ENCODE measurements around the gene HOXA2.

The HOXA2 gene

DNA sequence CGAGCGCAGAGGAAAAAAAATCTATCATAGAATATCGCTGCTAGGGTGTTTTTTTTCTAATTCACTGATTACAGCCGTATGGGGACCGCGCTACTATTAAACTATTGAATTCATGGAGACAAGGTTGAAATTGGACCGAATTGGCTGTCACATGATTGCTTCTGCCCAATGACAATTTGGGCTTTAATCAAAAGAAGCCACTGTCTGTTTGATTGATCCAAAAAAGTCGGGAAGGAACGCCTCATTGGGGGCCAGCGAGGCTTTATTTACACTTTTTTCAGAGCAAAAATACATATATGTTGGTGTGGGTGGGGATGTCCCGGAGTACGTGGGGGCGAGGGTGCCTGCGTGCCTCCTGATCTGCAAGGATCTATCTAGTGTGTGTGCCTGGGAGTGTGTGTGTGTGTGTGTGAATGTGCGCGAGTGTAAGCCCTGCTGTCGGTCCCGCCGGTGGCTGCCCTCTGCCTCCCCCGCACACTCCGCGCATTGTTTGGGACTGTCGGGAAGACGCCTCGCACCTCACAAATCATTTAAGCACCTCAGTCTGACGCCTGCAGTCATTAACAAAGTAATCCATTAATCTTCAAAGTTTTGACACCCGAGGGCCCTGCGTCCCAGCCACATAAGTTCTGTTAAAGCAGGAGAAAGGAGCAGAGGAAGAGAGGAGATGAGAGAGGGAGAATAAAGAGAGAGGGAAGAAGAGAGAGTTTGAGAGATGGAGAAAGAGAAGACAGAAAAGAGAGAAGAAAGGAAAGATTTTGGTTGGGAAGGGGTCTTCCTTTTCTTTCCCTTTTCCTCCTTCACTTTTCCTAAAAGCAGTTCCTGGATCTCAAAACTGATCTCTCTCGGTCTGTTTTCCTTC, at the start of gene HOXA2:
TSS of gene HOXA2 (minus strand) at position 103 of the 862 bp plus-strand sequence. CDS start 183 bp downstream, outside the sequence.
- H3K27me3 Mint-ChIP-seq, result peaks cover 83% of the 10 kb centered on the region

DNA sequence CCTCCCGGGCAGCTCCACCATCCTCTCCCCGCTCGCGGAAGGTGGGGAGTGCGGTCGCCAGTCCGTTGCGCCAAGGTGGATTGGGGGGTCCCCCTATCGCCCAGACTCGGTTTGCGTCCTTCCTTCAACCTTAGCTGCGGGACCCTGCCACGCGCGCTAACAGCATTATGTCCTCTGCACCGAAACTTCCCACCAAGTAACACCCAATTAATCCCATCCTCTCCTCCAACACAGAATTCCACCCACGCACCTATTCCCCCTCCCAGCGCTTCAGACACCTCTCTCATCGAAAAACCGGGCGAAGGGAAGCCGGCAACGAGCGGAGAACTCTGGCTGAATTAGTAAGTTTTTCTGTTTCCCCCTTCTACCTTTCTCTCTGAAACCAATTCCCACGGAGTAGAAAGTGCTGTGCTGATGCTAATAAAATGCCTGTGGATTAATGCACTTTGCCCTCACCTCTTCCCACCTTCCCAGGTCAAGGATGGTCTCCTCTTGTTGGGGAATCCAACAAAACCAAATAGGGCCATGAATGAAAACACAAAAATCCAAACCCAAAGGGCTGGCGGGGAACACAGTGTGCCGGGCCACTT, 49.0 kb upstream of the HOXA2 start:
- peak overlapping the region; percentile 68 for H3K27ac Mint-ChIP-seq
- peaks cover 96% of the 10 kb centered on the region for H3K27me3 Mint-ChIP-seq
- H3K9me3 Mint-ChIP-seq, result no peaks in the 10 kb centered on the region

More for the DNA sequence above, at the start of gene HOXA2:
- Mint-ChIP-seq H3K9me3 (no peaks in the 10 kb centered on the region), H3K27ac (no peak within 1 kb of the TSS), H3K36me3 (ENCODE audit: low read depth) (no peaks in the 10 kb centered on the region), H3K4me1 (ENCODE audit: low read depth) (peaks cover 26% of the 10 kb centered on the region), H3K4me3 (peak within 1 kb of the TSS; percentile 40)
- no peak for DNase-seq

DNA sequence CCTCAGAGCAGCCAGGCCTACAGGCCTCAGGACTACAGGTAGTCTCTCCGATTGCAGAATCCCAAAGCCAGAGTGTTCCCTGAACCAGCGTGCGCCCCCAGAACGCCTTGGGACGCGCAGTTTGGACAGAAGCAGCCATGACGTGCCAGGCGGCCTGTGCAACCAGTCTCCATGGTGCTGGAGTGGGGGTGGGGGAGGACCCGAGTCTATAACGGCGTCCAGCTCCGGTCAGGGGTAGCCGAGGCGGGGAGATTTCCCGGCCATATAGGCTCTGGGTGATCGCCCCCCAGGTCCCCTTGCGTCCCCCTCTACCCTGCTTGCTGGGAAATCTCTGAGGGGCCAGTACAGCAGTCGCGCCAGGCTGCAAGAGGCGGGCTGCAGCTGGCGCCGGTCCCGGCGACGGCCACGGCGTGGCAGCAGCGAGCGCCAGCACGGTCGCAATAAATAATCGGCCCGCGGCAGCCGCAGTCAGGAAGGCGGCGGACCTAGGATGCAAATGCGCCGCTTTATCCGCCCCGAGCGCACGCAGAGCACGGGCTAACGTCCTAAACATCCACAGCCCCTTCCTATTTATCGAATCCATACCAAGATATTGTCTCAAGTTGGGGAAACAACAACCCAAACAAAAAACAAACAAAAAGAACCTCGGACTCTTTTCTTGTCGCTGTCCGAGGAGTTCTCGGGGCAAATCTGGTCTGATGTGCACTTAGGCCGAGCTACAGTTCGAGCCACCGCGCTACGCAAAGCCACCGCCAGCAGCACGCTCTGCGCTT, 48.3 kb upstream of the HOXA2 start:
- Mint-ChIP-seq H3K9me3 (no peaks in the 10 kb centered on the region), H3K36me3 (ENCODE audit: low read depth) (no peaks in the 10 kb centered on the region), H3K4me3 (peak overlapping the region; percentile 62), H3K27me3 (peaks cover 97% of the 10 kb centered on the region), H3K27ac (peak overlapping the region; percentile 68), H3K4me1 (ENCODE audit: low read depth) (peaks cover 45% of the 10 kb centered on the region)
- peak; percentile 82 for DNase-seq

More for the DNA sequence above, 49.0 kb upstream of the HOXA2 start:
- Mint-ChIP-seq H3K4me1 (ENCODE audit: low read depth) (peaks cover 50% of the 10 kb centered on the region), H3K4me3 (peak overlapping the region; percentile 62), H3K36me3 (ENCODE audit: low read depth) (no peaks in the 10 kb centered on the region)
- DNase-seq, result peak; percentile 36

DNA sequence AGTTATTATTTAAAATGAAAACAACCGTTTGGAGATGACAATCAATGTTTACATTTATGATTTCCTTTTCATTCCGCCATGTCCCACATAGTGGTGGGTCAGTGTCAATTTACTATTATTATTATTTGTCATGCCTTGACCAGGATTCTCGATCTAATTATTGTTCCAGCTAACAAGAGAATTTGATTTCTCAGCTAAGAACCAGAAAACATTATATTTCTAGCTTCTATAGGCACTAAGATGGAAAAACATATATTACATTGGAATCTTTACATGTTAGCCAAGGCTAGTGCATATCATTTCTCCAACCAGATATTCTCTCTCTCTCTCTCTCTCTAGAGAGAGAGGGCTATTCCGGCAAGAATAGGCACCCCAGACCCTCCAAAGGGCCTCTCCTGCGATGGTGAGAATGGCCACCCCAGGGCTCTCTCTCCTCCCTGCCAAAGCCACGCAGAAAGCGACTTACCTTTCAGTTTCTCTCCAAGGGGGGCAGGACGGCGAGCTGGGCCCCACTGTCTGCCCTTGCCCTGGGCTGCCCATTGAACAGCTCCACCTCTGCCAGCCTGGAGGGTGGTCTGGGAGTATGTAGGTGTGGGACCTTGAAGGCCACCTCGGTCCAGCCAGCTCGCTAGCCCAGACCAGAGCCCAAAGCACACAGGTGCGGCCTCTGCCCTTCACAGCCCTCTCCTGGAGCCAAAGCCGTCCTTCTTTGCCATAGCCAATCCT, 47.5 kb upstream of the HOXA2 start:
- H3K27ac Mint-ChIP-seq, result no peak overlapping the region
- H3K27me3 Mint-ChIP-seq, result peaks cover 97% of the 10 kb centered on the region
- H3K4me1 Mint-ChIP-seq (ENCODE audit: low read depth), result peaks cover 38% of the 10 kb centered on the region
- H3K9me3 Mint-ChIP-seq, result no peaks in the 10 kb centered on the region
- no peaks in the 10 kb centered on the region for H3K36me3 Mint-ChIP-seq (ENCODE audit: low read depth)
- H3K4me3 Mint-ChIP-seq, result peak overlapping the region; percentile 62
- DNase-seq, result no peak

DNA sequence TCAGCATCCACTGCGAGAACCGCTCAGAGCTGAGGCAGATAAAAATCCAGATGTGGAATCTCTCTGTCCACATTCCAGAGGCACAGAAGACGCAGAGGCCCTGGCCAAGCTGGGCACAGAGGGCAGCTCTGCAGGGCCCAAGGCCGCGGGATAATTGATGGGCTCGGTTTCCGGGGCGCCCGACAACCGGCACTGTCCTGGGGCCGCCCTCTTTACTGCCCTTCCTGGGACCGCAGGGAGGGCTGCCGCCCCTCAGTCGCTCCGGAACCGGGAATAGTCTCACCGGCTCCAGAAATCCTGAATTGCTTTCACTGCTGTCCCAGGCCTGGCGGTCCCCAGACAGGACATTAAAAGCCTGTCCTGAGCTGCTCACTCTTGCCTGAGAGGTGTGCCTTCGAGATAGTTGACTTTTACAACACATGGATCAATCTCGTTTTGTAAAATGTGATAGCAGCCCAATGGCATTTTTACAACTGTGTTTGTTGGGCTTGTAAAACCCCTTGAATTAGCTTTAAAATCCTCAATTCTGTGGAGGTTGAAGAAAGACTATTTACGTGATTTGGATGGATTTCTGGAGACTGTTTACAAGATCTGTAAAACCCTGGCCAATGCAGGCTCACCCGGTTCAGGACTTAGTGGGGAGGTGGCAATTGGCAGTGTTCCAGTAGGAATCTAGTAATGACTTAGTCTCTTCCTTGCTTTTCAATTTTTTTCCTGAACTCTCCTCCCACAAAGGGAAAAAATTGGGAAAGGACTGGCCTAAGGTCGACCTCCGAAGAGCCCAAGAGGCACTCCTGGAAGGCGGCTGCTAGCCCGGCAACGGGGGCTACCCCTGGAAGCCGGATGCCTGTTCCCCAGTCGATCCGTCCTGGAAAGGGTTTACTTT, 46.5 kb upstream of the HOXA2 start:
- H3K9me3 Mint-ChIP-seq, result no peaks in the 10 kb centered on the region
- no peak overlapping the region for H3K4me3 Mint-ChIP-seq
- no peak overlapping the region for H3K27ac Mint-ChIP-seq
- peaks cover 96% of the 10 kb centered on the region for H3K27me3 Mint-ChIP-seq
- peaks cover 30% of the 10 kb centered on the region for H3K4me1 Mint-ChIP-seq (ENCODE audit: low read depth)
- peak; percentile 30 for DNase-seq
- H3K36me3 Mint-ChIP-seq (ENCODE audit: low read depth), result no peaks in the 10 kb centered on the region

DNA sequence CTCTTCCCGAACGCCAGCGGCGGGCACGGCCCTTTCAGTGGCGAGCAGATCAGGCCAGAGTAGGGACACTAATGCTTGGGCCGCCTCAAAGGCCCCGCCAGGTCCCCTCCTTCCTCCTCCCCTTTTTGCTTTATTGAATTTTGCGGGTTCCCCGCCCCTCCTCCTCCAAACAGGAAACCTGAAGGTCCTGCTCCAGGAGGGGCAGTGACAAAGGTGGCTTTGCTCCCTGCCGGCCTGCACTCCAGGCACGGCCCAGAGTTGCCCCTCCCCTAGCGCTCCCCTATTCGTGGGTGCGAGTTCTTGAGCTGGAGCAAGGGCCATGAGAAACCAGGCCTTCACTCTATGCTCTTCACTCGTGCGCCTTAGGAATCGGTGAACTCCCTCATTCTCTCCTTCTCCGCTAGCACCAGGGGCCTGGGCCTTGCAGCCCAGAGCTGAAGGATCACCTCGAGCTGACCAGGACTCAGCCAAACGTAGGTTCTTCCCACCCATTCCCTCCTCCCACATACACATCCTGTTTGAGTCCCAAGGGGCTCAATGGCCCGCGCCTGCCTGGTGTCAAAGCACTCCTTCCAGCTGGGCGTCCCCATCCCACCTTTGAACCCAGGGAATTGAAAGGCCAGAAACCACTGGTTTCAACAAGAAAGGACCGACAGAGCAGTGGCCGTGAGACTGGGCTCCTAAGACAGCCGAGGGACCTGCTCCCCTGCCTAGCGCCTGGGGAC, 45.7 kb upstream of the HOXA2 start:
- peak overlapping the region; percentile 56 for H3K4me3 Mint-ChIP-seq
- no peaks in the 10 kb centered on the region for H3K9me3 Mint-ChIP-seq
- DNase-seq, result no peak
- peaks cover 30% of the 10 kb centered on the region for H3K4me1 Mint-ChIP-seq (ENCODE audit: low read depth)
- no peak overlapping the region for H3K27ac Mint-ChIP-seq
- peaks cover 89% of the 10 kb centered on the region for H3K27me3 Mint-ChIP-seq
- H3K36me3 Mint-ChIP-seq (ENCODE audit: low read depth), result no peaks in the 10 kb centered on the region

DNA sequence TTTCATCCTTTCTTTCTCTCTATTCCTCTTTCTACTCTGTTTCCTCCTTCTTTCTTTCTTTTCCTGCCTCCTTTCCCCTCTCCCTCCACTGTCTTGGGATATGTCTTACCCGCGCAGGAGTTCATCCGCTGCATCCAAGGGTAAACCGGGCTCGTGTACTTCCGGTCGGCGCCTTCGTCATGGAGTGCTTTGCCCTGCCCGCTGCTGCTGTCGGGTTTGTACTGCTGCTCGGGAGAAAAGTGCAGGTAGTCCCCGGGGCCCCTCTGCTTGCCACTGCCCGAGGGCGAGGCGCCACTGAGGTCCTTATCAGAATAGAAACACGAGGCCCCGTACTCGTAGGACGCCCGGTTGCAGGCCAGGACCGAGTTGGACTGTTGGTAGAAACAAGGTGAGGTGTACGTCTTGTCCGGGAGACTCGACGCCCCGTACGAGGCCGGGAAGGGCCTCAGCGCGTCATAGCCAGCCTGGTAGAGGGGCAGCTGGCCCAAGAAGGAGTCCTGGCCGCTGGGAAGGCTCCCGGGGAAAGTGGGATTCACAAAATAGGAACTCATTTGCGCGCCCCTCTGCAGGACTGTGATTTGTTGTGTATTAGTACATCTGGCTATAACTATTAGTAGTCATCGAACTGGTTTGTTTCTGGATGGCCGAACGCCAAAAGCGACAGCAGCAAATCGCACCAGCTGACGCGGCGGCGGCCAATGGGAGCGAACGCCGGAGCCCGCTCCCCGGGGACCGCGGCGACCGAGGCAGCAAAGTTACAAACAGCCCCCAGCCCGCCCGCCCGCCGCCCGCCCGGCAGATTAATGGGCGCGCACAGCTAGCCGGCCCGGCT, 44.9 kb upstream of the HOXA2 start, which contains the start of gene HOXA6:
TSS of gene HOXA6 (minus strand) at position 576 of the 832 bp plus-strand sequence. CDS start at position 551, 25 bp downstream.
- Mint-ChIP-seq H3K27me3 (peaks cover 90% of the 10 kb centered on the region), H3K4me3 (peak within 1 kb of the TSS; percentile 56), H3K36me3 (ENCODE audit: low read depth) (no peaks in the 10 kb centered on the region), H3K4me1 (ENCODE audit: low read depth) (peaks cover 28% of the 10 kb centered on the region), H3K27ac (no peak within 1 kb of the TSS), H3K9me3 (no peaks in the 10 kb centered on the region)
- DNase-seq, result no peak

DNA sequence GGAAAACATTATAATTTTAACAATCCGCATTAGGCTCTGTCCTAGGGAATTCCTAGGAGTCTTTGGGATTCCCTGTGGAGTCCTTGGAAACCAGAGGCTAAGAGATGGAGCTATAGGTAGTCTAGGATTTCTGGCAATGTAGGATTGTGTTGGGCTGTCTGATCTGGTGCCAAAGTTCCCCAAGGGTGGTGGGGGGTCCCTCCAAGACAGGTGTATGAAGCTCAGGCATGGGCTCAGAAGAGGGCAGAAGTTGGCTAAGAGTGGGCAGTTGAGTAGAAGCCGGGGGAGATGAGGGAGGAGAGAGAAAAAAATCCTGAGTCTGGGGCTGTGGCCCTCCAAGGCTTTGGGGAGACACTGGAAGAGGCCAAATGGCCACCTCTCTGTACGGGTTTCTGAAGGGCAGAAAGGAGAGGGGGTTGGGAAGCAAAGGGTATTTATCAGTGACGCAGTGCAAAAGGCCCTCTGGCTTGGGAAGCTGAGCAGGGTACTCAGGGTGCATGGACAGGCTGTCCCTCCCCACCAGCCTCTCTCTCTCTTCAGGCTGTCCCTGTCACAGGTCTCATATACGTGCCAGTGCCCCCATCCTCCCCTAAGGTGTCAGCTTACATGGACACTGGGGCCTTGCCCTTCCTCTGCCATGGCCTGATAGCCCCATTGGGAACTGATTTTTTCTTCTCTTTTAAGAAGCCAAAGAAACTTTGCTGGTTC, 44.2 kb upstream of the HOXA2 start:
- DNase-seq, result no peak
- Mint-ChIP-seq H3K27me3 (peaks cover 88% of the 10 kb centered on the region), H3K36me3 (ENCODE audit: low read depth) (no peaks in the 10 kb centered on the region), H3K4me1 (ENCODE audit: low read depth) (peaks cover 22% of the 10 kb centered on the region), H3K27ac (no peak overlapping the region), H3K9me3 (no peaks in the 10 kb centered on the region), H3K4me3 (no peak overlapping the region)

DNA sequence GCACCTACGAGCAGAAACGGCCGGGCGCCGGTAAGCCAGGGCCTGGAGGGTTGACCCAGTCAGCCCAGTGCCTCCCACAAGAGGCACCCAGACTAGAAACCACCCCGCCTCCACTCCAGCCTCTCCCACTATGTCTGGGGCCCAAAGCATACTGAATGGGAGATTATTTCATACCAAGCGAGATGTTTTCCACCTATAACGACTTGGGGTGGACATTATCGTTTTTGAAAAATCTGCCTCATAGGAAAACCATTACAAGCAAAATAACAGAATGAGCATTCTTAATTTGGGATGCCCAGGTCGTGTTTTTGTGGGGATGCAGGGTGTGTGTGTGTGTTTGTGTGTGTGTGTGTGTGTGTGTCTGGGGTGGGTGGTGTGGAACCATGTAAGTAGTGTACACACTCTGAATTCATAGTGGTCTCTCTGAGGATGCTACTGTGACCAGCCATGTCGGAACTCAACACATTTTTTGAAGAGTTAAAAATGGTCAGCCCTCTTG, 43.5 kb upstream of the HOXA2 start:
- Mint-ChIP-seq H3K36me3 (ENCODE audit: low read depth) (no peaks in the 10 kb centered on the region), H3K4me1 (ENCODE audit: low read depth) (peaks cover 15% of the 10 kb centered on the region), H3K9me3 (no peaks in the 10 kb centered on the region), H3K4me3 (no peak overlapping the region), H3K27me3 (peaks cover 88% of the 10 kb centered on the region), H3K27ac (no peak overlapping the region)
- no peak for DNase-seq

DNA sequence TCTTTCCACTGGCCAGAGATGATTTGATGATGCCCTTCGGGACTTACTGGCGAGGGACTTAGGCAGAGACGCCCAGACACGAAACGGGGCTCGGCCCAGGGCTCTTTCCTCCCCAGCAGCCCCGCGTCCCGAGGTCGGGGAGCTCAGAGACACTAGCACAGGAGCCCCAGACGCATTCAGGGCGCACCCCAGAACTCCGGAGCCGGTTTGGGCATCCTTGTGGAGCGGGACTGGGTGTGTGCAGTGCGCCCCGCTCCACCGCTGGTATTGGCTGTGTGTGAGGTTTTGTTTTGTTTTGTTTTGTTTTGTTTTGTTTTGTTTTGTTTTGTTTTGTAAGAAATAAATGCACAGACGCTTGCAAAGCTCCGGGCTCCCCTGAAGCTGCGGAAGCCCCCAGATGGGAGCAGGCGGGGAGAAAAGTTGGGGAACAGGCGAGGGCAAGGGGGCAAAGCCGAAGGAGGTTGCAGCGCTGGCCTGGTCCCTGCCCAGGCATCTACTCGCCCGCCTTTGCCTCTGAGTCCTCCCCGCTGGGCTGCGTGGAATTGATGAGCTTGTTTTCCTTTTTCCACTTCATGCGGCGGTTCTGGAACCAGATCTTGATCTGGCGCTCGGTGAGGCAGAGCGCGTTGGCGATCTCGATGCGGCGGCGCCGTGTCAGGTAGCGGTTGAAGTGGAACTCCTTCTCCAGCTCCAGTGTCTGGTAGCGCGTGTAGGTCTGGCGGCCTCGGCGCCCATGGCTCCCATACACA, 42.9 kb upstream of the HOXA2 start:
- H3K4me3 Mint-ChIP-seq, result no peak overlapping the region
- peaks cover 10% of the 10 kb centered on the region for H3K4me1 Mint-ChIP-seq (ENCODE audit: low read depth)
- no peak overlapping the region for H3K27ac Mint-ChIP-seq
- H3K9me3 Mint-ChIP-seq, result no peaks in the 10 kb centered on the region
- H3K27me3 Mint-ChIP-seq, result peaks cover 81% of the 10 kb centered on the region
- H3K36me3 Mint-ChIP-seq (ENCODE audit: low read depth), result no peaks in the 10 kb centered on the region
- DNase-seq, result no peak

DNA sequence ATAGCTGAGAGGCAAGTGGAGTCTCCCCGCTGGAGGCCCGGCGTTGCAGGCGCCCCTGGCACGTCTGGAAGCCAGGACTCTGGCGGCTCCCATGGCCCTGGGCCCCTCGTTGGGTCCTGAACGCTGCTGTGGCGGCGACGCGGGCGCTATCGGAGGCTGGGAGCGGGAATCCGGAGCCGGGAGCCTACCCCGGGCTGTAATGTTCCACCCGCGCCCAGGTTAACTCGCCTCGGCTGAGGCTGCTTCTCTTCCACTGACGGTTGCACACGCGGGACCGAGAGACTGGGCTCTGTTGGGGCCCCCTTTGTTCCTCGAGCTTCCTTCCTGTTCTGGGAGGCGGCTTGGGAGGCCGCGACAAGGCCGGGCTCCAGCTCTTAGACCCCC, 42.3 kb upstream of the HOXA2 start:
- H3K36me3 Mint-ChIP-seq (ENCODE audit: low read depth), result no peaks in the 10 kb centered on the region
- DNase-seq, result no peak
- H3K4me3 Mint-ChIP-seq, result no peak overlapping the region
- H3K4me1 Mint-ChIP-seq (ENCODE audit: low read depth), result peaks cover 8% of the 10 kb centered on the region
- no peaks in the 10 kb centered on the region for H3K9me3 Mint-ChIP-seq
- peaks cover 76% of the 10 kb centered on the region for H3K27me3 Mint-ChIP-seq
- no peak overlapping the region for H3K27ac Mint-ChIP-seq
